Fibroblast of skin of left quadriceps (primary cell): ENCODE measurements around the gene YTHDF1.
"Not testable (repeated sequence)": the region's sequence is repeated elsewhere in the genome, so short reads cannot be mapped to it uniquely, and the experiment has no call there.

Experiments
- DNase-seq, 2 experiments: peaks; one replicate each; pipeline ENCODE4 v3.0.0-alpha.2; 2013; ENCODE audit warnings: low read depth in 2 of 2

YTHDF1 gene

DNA sequence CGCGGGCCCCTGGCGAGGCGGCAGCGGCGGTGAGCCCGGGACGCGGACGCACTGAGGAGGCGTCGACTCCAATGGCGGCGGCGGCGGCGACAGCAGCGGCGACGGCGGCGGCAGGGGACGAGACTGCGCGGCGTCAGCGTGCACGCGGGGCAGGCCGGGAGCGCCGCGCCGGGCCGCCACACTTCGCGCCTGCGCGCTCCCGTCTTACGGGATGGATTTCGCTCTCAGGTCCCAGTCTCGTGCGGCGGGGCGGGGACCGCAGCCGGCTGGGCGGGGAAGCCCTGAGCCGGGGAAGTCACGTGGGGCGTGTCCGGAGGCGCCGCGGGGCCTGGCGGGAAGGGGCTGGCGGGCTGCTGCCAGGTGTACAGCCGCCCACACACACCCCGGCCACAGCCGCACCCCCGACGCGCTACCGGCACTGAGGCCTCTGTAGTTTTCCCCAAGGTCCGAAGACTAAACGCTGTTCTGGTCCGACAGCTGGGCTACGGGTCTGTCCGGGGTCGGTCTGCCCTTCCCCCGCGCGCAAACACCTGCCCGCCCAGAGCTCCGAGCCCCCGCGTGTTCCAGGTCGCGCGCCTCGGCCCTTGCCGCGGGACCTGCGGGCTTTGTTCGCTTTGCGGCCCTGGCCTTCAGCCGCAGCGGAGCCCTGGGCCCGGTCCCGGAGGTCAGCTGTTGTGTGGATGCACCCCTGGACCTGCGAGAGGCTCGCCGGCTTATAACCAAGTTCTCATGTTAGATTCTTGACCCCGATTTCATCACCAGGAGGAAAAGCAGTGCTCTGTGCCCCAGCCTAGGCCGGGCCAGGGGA lies at the start of gene YTHDF1:
Gene YTHDF1, minus strand, starts transcription at position 91 of the 808 bp plus-strand sequence. CDS start 239 bp downstream, outside the sequence.
- peak; percentile 79 to 82 for DNase-seq

DNA sequence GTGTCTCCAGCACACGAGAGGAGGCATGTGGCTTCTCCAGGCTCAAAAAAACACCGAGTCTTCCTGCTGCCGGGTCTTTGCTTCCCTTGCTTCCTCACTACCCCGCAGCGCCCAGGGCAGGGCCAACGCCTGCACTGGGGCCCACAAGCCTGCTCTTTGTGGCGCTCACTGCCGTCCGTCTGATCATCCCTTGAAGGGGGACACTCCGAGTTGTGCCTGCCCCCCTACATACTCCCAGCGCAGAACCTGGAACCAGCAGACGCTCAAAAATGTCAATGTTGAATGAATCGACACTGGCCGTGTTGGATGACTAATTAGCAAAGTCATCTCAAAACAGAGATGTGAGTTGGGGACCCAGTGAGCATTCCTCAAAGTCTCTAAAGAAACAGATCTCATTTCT lies 48.6 kb upstream of the YTHDF1 start:
- DNase-seq = no peak

DNA sequence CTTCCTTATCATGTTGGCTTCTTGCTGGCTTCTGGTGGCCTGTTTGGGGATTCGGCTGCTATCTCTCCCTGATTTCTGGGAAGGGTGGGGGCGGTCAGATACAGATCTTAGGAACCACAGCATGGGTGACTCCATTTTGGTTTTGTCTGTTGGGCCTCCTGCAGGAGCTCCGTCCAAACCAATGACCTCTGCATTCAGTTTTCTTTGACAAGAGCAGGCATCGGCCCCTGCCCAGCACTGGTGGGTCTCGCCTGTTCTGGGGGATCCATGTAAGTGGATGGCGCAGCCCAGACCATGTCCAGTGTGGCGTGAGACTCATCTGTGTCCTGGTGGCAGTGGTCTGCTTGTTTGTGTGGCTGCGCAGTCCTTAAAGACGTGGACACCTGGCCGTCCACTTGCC lies 48.1 kb upstream of the YTHDF1 start:
- DNase-seq = no peak

DNA sequence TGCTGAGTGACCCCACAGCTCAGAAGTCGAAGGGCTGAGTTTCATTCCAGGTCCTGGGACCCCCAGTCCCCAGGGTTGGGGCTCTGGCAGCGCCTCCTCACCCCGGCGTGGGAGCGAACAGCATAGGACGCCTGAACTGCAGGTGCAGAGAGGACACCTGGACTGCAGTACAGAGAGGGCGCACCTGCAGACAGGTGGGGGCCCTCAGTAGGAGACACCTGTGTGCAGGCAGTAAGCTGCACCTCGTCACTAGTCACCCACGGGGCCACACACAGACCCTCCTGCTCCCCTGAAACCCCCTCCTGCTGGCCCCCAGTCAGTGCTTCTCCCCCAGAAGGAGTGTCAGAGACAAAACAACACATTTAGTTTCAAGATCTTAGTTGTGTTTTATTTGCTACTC lies 46.9 kb upstream of the YTHDF1 start:
- no peak for DNase-seq

DNA sequence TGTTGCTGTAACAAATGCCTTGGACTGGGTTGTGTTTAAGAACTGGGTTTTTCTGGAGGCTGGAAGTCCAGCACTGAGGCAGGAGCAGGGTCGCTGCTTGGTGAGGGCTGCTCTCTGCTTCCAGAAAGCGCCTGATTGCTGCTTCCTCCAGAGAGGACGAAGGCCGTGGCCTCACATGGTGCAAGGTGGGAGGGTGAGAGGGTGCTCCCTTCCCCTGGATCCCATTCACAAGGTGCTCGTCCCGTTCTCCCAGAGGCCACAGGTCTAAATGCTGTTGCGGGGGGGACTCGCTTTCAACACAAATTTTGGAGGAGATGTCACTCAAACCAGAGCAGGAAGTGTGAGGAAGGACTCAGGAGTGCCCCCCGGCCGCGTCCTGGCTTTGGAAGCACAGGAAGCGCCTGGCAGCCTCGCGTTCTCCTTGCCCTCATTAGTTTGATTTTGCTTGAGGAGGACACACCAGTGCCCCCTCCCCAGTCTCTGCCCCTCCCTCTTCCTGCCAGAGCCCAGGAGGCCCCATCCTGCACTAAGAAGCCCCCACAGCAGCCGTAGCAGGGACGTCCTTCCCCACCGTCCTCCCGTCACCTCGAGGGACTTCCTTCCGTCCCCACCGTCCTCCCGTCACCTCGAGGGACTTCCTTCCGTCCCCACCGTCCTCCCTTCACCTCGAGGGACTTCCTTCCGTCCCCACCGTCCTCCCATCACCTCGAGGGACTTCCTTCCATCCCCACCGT lies 46.0 kb upstream of the YTHDF1 start:
- no peak for DNase-seq

DNA sequence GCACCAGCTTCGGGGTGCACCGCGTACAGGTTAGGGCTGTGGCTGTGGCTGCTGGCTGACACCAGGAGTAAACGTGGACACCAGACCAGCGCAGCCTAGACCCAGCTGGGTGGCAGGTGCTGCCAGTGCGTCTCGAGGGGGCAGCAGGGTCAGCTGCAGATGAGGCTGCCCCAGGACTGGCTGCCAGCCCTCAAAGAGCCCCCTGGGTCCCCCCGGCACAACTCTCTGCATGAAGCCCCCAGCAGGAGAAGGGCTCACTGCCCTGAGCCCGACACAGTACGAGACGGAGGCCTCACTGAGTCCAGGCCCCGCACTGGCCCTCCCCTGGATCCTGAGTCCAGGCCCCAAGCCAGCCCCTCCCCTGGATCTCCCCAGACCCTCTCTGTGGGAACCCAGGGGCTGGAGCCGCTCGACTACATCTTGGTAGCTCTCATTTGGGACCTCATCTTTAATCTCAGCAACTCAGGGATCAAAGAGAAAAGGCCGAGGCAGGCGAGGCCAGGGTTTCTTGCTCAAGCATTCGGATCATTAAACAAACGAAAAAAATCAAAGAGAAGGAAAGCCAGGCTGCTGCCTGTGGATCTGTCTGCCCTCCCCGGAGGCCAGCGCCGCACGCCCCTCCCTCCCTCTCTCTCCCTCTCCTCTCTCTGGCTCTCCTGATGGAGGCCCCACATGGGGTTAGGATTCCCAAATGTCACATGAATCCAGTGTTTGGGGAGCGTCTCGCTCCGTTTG lies 45.3 kb upstream of the YTHDF1 start:
- DNase-seq = no peak

DNA sequence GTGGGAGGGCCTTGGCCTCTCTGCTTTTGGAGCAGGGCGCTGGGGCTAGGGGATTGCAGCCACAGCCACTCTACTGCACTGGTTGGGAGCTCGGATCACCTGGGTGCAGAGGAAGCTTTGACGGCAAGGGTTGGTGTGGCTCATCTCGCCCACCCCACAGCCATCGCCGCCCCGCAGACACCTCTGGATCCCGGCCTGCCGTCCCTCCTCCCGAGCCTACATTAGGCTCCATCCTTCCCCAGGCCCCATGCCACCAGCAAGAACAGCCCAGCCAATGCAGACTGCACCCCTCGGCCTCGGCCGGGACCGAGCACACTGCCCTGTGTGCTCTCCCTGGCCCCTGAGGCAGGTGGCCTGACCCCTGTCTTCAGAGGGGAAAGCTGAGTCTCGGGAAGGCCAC lies 44.6 kb upstream of the YTHDF1 start:
- DNase-seq = no peak

DNA sequence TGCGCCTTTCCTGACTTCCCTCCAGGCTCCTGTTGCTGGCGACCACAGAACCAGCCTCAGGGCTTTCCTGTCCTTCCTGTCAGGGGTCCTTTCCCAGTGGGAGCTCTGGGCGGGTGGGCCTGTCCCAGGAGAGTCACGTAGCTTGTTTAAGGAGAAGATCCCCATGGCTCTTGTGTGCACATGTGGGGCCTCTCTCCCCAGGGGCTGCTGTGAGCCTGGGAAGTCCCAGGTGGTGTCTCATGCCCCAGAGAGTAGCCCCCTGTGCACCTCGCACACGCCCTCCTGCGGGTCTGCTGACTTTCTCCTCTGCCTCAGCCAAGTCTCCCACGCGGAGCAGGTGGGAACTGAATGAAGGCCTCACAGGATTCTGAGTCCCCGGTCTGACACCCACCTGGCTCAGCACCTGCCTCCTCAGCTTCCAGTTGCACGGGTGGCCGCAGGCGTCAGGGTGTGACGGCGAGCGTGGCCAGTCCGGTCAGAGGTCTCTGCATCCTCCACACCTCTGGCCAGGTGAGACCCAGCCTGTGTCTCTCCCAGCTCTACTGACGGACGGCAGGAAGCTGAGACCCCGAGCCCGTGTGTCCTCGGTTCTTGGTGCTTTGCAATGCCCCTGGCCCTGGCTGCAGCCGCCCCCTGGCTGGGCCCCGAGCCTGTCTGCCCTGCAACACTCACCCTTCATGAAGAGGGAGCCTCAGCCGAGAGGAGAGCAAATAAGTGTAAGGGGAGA lies 44.0 kb upstream of the YTHDF1 start:
- DNase-seq = no peak

DNA sequence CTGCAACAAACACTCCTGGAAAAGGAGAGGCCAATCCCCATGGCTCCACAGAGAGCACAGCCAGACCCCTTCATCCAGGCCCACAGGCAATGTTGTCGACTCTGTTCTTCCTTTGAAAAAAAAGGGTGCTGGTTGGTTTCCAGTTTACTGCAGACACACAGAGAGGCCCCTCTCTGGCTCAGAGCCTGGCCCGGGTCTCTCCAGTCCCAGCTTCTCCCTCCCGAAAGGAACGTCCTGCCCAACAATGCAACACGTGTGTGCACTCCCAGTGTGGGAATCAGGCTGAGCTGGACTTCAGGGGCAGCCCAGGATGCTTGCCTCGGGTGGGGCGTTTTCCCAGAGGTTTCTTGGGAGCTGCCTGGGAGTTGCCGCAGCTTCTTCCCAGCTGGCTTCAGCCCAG lies 42.9 kb upstream of the YTHDF1 start:
- DNase-seq = no peak

DNA sequence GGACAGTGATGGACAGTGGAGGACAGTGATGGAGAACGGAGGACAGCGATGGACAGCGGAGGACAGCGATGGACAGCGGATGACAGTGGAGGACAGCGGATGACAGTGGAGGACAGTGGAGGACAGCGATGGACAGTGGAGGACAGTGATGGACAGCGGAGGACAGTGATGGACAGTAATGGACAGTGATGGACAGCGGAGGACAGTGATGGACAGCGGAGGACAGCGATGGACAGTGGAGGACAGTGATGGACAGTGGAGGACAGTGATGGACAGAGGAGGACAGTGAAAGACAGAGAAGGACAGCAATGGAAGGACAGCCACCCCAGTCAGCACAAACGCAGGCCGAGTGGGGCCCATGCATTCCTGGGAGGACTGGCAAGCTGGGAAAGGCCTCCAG lies 41.7 kb upstream of the YTHDF1 start:
- no peak for DNase-seq

DNA sequence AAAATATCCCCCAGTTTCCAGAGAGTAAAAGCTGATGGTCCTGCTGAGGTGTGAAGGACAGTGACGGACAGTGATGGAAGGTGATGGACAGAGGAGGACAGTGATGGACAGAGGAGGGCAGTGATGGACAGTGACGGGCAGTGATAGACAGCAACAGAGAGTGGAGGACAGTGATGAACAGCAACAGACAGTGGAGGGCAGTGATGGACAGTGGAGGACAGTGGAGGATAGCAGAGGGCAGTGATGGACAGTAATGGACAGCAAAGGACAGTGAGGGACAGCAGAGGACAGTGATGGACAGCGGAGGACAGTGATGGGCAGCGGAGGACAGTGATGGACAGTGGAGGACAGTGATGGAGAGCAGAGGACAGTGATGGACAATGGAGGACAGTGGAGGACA lies 41.0 kb upstream of the YTHDF1 start:
- DNase-seq = no peak

DNA sequence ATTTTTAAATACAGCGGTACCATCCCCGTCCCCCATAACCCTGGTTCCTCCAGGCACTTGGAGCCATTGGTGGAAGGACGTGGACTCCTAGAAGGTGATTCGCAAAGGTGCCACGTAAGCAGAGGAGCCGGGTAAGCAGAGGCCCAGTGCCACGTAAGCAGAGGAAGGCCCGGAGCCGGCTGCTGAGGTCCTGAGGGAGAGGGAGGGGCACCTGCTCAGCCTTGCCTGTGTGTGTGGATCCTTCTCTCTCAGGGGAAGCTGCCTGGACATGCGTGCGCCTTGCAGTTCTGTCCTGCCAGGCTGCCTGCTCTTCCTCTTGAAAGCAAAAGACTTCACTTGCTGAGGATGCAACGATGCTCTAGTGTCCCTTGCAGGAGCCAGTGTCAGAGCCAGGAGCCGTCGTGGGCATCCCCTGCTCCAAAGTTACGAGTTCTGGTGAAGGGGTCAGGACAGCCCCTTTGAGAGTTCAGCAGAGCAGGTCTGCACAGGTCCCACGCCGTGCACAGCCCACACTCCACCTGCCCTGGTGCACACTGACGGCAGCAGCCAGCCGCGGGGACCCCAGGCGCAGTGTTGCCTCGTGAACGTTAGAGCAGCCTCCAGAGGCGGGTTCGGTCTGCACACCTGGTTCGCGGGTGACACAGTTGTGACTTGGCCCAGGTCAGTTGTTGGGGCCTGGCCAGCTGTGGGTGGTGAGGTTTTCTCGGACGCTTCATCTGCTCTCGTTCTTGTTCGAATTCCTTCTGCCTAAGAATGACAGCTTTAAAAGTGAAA lies 40.2 kb upstream of the YTHDF1 start:
- no peak for DNase-seq

DNA sequence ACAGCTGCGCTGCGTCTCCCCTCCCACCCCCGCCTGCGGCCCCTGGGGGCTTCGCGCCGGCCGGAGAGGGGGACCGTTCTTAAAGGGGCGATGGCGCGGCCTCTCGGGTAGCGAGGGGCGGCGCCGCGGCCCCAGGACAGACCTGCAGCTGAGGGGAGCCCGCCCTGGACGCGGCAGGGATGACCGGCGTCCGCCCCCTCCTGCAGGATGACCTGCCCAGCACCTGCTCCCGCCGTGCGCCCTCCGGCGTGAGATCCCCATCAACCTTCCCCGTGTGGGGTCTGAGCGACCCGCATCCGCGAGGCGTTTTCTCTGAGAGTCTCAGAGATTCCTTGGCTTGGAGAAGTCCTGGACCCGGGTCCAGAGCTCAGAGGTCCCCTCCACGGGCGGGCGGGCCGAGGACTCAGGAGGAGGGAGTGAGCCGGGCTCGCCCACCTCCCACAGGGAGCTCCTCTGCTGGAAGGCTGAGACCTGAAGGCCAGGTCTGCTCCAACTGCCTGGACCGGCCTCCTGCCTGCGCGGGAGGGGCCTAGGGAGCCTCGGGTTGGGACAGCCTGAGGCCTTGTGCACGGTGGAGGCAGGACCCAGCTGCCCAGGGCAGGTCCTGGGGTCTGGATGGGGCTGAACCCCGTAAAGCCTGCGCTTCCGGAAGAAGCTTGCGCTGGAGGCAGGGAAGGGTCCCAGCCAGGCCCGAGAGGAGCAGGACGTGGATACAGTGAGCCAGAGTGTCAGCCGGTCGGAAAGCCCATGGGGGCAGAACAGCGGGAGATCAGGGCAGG lies 38.9 kb upstream of the YTHDF1 start:
- DNase-seq = no peak

DNA sequence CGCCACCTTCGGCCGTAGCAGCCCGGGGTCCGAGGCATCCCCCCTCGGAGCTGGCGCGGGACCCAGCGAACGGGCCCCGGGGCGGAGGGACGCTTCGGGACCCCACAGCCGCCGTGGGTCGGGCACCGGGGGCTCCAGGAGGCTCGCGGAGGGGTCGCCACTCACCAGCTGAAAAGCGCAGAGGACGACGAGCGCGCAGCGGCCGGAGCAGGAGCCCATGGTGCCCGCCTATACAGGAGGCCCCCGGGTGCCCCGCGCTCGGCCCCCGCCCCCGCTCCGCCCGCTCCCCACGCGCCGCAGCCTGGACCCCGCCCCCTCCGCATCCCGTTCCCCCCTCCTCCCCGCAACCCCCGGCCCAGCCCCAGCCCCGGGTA lies 38.3 kb upstream of the YTHDF1 start, which contains the start of gene NKAIN4:
Gene NKAIN4, minus strand, starts transcription at position 232 of the 374 bp plus-strand sequence. Its CDS starts 13 bp downstream, at position 219.
- no peak for DNase-seq

DNA sequence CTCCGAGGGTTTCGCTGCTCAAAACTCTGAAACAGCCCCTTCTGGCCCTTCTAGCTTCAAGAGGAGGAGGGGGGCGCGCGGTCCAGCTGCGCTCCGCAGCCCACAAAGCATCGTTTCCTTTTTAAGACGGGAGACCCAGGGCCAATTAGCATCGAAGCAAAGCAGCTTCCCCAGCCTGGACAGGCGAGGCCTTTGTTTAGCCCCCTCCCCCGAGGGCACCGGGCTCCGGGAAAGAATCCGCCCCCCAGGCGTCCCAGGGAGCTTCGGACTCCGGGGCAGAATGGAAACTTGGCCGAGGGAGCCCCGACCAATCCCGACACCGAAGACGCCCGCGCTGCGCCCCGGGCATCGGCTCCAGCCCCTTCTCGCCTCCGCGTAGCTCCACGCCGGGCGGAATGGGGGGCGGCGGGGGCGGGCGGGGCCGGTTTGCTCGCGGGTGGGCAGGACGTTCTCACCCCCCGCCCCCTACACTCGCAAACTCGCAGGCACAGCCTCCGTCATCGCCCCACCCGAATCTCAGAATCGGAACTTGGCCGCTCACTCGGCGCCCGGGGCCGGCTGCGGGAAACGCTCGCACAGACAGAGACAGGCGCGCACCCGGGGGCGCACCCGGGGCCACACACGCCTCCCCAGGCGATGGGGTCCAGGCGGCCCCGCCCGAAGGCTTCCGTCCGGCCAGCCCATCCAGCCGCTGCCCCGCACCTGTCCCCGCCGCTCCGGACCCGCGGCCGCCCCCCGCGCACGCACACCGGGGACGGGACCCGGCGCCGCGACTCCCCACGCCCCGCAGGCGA lies 37.7 kb upstream of the YTHDF1 start:
- DNase-seq = no peak

DNA sequence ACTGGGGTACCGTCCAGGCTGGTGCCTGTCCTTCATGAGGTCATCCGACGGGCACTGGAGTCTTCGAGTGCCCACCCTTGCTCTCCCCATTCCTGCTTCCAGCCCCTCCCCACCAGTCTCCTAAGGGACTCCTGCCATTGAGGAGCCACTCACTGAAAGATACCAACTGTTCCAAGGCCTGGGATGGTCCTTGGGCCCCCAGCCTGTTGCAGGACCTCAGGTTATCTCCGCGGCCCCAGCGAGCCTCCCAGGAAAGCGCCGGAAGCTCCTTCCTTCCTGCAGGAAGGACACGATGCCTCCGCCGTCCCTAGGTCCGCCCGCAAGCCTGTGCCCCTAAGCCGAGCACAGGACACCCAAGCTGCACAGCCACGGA lies 37.1 kb upstream of the YTHDF1 start:
- DNase-seq = no peak

DNA sequence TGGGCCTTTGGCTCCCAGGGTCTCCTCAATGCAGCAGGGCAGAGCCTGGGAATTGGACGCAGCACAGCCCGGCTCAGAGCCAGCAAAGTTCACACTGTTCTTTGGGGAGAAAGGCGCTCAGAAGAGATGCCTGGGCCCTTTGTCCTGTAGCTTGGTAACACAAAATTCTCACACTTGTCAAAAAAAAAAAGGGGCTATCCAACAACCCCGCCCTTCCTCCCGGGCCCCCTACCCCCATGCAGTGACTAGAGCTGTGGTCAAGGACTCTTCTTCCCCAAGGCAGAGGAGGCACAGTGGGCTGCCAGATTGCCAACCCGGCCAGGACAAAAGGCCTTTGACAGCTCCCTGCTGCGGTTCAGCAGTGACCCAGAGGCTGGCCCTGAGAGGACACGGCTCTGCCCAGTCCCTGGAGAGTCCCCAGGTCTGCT lies 36.4 kb upstream of the YTHDF1 start:
- DNase-seq = no peak

DNA sequence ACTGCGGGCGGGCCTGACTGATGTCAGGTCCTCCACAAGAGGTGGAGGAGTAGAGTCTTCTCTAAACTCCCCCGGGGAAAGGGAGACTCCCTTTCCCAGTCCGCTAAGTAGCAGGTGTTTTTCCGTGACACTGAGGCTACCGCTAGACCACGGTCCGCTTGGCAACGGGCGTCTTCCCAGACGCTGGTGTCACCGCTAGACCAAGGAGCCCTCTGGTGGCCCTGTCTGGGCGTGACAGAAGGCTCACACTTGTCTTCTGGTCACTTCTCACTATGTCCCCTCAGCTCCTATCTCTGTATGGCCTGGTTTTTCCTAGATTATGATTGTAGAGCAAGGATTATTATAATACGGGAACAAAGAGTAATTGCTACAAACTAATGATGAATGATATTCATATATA lies 35.4 kb upstream of the YTHDF1 start:
- DNase-seq = not testable (repeated sequence)

DNA sequence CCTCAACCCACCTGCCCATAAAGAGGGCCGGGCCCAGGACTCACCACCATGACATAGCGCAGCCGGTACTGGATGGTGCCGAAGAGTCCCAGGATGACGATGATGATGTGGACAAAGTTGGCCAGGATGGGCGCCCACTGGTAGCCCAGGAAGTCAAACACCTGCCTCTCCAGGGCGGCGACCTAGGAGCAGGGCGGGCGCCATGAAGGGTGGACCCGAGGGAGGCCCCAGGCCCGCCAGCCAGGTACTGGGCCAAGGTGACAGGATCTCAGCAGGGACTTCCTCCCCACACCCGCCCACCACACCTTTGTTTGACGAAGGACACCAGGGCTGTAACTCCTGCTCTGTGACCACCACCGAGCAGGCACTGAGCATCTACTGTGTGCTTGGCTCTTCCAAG lies 34.0 kb upstream of the YTHDF1 start:
- DNase-seq = no peak
